Embryonic facial prominence (tissue), 1 donor: ENCODE results near the gene FABP3.
"Not testable (repeated sequence)": the region's sequence is repeated elsewhere in the genome, so short reads cannot be mapped to it uniquely, and the experiment has no call there.

ENCODE experiments used
- DNase-seq: peaks from one replicate; pipeline ENCODE4 v3.0.0-alpha.2; 2016; ENCODE audit errors: extremely low spot score

FABP3 gene

GRCh38 chr1:31398246-31398645 is 25.4 kb upstream of the FABP3 start:
- no peak for DNase-seq

GRCh38 chr1:31397360-31398095 is 24.7 kb upstream of the FABP3 start:
- DNase-seq, result no peak

DNA sequence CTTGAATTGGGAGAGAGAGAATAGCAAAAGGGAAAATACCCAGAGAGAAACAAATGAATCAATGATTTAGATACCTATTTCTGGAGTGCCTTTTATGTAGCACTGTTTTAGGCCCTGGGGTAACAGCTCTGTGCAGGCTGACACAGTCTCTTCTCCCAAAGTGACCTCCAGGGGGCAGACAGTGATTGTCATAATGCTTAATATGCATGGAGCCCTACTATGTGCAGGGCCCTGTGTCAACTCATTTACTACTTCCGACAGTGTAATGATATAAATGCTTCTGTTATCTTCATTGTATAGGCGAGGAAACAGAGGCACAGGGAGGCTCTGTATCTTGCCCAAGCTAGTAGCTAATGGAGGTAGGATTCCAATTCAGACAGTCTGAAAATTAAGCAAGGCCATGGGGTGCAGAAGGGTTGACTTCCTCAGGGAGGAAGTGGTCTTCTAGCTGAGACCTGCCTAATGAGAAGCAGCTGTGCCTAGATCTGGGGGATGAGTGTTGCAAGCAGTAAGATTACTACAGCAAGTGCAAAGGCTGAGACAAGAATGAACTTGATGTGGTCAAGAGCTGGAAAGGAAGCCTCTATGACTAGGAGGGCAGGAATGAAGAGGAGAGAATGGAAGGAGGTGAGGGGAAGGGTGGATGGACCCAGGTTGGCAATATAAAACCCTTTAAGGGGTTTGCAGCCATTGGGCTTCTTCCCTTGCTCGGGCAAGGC is 23.9 kb upstream of the FABP3 start:
- DNase-seq, result no peak

GRCh38 chr1:31394584-31395193 is 21.8 kb upstream of the FABP3 start:
- no peak for DNase-seq

GRCh38 chr1:31393463-31393862 is 20.6 kb upstream of the FABP3 start:
- no peak for DNase-seq

DNA sequence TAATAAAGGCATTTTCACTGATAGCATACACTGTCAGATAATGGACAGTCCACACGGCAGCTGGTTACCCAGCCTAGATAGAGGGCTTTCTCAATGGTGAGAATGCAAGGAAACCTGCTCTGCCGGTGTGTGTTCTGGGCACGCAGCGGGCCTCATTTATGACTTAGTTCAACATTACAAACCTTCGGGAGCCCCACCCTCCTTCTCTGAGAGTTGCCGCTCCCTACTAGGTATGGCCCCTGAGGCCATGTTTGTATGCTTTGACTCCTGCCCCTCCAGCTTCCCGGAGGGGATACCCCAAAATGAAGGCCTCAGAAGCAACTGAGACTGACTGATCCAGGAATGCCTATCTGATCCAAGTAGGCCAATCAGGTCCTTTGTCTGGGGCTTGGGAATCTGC is 17.2 kb upstream of the FABP3 start:
- DNase-seq, result no peak

DNA sequence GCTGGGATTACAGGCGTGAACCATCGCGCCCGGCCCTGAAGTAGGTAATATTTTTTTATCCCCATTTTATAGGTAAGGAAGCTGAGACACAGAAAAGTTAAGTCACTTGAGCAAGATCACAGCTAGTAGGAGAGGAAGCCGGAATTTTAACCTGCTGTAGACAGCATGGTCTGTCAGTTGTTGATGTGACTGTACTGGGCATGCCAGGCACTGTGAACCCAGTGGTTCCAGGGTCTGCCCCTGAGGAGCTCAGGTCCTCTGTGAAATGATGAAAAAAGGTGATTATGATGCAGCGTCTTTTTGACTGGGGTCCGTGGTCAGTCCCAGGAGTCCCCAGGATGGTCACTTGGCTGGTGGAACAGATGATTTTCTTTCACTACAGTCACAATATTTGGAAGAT is 16.7 kb upstream of the FABP3 start:
- DNase-seq, result no peak

GRCh38 chr1:31387612-31388011 is 14.7 kb upstream of the FABP3 start:
- no peak for DNase-seq

- not testable (repeated sequence) for DNase-seq
These were observed 13.8 kb upstream of the FABP3 start for GRCh38 chr1:31386576-31387243.

- DNase-seq, result no peak
These were observed 11.1 kb upstream of the FABP3 start for GRCh38 chr1:31383967-31384366.

- DNase-seq, result no peak
These were observed 9.6 kb upstream of the FABP3 start for GRCh38 chr1:31382379-31382989.

GRCh38 chr1:31381394-31382294 is 8.8 kb upstream of the FABP3 start:
- DNase-seq, result no peak

- no peak for DNase-seq
These were observed 7.3 kb upstream of the FABP3 start for GRCh38 chr1:31380181-31380580.

DNA sequence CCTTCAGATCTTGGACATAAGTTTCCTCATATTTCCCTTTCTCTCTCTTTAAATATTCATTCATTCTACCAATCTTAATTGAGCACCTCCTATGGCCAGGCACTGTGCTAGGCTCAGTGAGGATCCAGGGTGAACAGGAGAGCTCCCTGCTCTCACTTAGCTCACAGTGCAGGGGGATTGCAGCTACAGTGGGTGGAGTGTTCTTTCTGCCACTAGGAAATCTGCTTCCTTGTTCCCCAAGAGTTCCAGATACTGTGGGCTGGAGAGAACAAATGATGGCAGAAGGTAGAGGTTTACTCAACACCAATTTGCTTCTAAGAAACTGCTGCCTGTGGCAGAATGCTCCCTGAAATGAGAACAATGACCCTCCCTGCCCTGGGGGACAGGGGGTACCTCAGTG is 5.1 kb upstream of the FABP3 start:
- DNase-seq, result no peak

DNA sequence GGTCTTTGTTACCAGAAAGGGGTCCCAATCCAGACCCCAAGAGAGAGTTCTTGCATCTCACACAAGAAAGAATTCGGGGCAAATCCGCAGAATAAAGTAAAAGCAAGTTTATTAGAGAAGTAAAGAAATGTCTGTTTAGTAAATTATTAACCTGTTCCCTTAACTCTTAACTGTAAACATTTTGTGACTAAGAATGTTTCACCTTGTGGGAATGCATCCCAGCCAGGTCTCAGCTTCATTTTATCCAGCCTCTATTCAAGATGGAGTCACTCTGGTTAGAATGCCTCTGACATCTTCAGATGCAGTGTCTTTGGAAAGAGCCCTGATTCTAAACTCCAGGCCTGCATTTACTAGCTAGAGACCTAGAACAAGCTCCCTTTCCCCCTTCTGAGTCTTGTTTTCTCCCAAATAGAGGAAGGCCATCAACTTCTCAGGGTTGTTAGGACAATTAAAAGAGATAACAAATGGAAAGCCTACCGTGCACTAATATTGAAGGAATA is 4.5 kb upstream of the FABP3 start:
- DNase-seq, result no peak

GRCh38 chr1:31376375-31377134 is 3.7 kb upstream of the FABP3 start:
- DNase-seq, result peak; percentile 68

- DNase-seq, result no peak
These were observed 1.8 kb upstream of the FABP3 start for GRCh38 chr1:31374511-31375196.

DNA sequence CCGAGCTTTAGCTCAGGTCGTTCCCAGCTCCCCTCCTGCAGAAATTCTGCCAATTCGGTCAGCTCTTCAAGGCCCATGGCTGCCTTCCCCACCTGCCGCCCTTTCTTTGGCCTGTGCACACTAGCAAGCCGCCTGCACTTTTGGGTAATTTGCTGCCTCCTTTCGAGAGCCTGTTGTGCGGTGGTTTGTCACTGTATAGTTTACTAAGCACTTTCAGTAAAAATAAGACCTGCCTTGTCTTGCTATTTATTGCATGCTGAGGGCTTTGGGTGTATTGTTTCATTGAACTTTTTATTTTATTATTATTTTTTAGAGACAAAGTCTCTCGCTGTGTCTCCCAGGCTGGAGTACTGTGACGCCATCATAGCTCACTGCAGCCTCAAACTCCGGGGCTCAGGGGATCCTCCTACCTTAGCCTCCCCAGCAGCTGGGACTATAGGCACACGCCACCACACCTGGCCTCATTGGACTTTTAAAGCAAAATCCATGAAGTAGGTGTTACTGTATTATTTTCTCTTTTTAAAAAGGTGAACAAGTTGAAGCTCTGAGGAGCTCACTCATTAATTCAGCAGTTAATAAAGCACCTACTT is 1.1 kb upstream of the FABP3 start:
- DNase-seq, result no peak

DNA sequence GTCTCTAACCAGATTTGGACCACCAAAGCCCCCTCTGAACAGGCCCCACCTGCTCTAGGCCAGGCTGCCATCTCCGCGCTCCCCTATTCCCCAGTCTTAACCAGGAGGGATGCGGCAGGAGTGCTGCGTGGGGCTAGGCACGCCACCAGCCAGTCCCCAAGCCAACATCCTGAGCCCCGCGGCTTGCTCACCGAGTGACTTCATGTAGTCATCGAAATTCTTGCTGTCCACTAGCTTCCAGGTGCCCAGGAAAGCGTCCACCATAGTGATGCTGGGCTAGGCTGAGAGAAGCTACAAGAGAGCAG is 173 bp downstream of the FABP3 start:
- no peak for DNase-seq
